MCF 10A (cell line): ENCODE measurements around the gene LYRM2. TPM values are rescaled to one million over a fixed set of nuclear protein-coding genes. Genes with fewer than 3 reads are reported as not detected.

Experiments used
- BruUV-seq: library from RNA; stranded (reverse); fragments of 400-500 nt; replicated peaks from 2 replicates; lab custom pipeline; 2021; lab: Mats Ljungman, UMichigan
- CTCF ChIA-PET: fragments of 300-600 bp; sonication (Branson Sonifier 250); formaldehyde crosslinking; extraction: SDS; loops from one replicate; lab custom pipeline; 2021; ENCODE audit warnings: antibody characterized with exemption, inconsistent platforms; lab: Yijun Ruan, JAX
- POLR2A ChIA-PET: fragments of 300-600, 350-650 bp; sonication (Branson Sonifier 250); formaldehyde crosslinking; extraction: SDS; loops from one replicate; lab custom pipeline; 2020; ENCODE audit warnings: antibody characterized with exemption, inconsistent platforms; lab: Yijun Ruan, JAX
- DNase-seq: peaks from one replicate; pipeline ENCODE4 v3.0.0-alpha.2; 2018; ENCODE audit not compliant: unreplicated experiment
- H3K27ac Mint-ChIP-seq: one replicate; pipeline ENCODE4 v1.8.0; 2022; ENCODE audit warnings: mild to moderate bottlenecking, low read depth, mixed read lengths; ENCODE audit not compliant: unreplicated experiment
- H3K27me3 Mint-ChIP-seq: one replicate; pipeline ENCODE4 v1.8.0; 2022; ENCODE audit warnings: mixed read lengths; ENCODE audit not compliant: insufficient read depth, unreplicated experiment
- H3K36me3 Mint-ChIP-seq: one replicate; pipeline ENCODE4 v1.8.0; 2022; ENCODE audit warnings: mild to moderate bottlenecking, moderate library complexity, mixed read lengths; ENCODE audit not compliant: insufficient read depth, unreplicated experiment
- H3K4me1 Mint-ChIP-seq: one replicate; pipeline ENCODE4 v1.8.0; 2022; ENCODE audit warnings: mixed read lengths; ENCODE audit not compliant: insufficient read depth, unreplicated experiment
- H3K4me3 Mint-ChIP-seq: one replicate; pipeline ENCODE4 v1.8.0; 2022; ENCODE audit warnings: mild to moderate bottlenecking, moderate library complexity, mixed read lengths; ENCODE audit not compliant: unreplicated experiment
- H3K9me3 Mint-ChIP-seq: one replicate; pipeline ENCODE4 v1.8.0; 2022; ENCODE audit warnings: mixed read lengths; ENCODE audit not compliant: unreplicated experiment
- CTCF ChIP-seq: fragments of 200-600 bp; IDR thresholded peaks from one replicate; pipeline ENCODE4 v1.8.0; 2022; ENCODE audit warnings: antibody characterized with exemption, mild to moderate bottlenecking; ENCODE audit not compliant: unreplicated experiment
- intact Hi-C: fragments of 100-400 bp; cut with micrococcal nuclease; formaldehyde crosslinking; loops from 2 replicates; pipeline ENCODE4 v1.14.1; 2022
- total RNA-seq: library from RNA; stranded (reverse); gene quantifications from 2 replicates; pipeline ENCODE4 v1.2.3, GENCODE V29; 2022

LYRM2 gene
- total RNA-seq, 1 experiment from 2014 or later = 41.1 TPM

GRCh38 chr6:89682991-89683390 lies 44.4 kb upstream of the LYRM2 start:
- intact Hi-C loops = no loop called here
- no peak for TF ChIP-seq CTCF
- H3K4me3 Mint-ChIP-seq = no peak overlapping the region
- ChIA-PET POLR2A (no interaction called here), CTCF (interaction anchor here (0.6 kb wide), 1 partner anchor 239 kb away, joined by 3 read pairs; no protein-coding TSS in a partner anchor)
- H3K27ac Mint-ChIP-seq = no peak overlapping the region
- no peaks in the 10 kb centered on the region for H3K9me3 Mint-ChIP-seq
- H3K27me3 Mint-ChIP-seq = no peaks in the 10 kb centered on the region
- no peaks in the 10 kb centered on the region for H3K4me1 Mint-ChIP-seq
- H3K36me3 Mint-ChIP-seq = peaks cover 99% of the 10 kb centered on the region
- no peak for DNase-seq
- BruUV-seq = no TSS peak

- H3K36me3 Mint-ChIP-seq = peaks cover 92% of the 10 kb centered on the region
Measured at GRCh38 chr6:89681983-89682564, 43.5 kb upstream of the LYRM2 start.

GRCh38 chr6:89680551-89680950 lies 42.0 kb upstream of the LYRM2 start:
- H3K4me3 Mint-ChIP-seq = no peak overlapping the region
- no peak for DNase-seq
- no peak overlapping the region for H3K27ac Mint-ChIP-seq
- peaks cover 92% of the 10 kb centered on the region for H3K36me3 Mint-ChIP-seq
- intact Hi-C loops = no loop called here
- BruUV-seq = no TSS peak
- no peaks in the 10 kb centered on the region for H3K9me3 Mint-ChIP-seq
- H3K4me1 Mint-ChIP-seq = no peaks in the 10 kb centered on the region
- TF ChIP-seq CTCF = no peak
- no peaks in the 10 kb centered on the region for H3K27me3 Mint-ChIP-seq
- CTCF ChIA-PET = interaction anchor here (0.7 kb wide), 1 partner anchor 41 kb away, joined by 3 read pairs; no protein-coding TSS in a partner anchor
- POLR2A ChIA-PET = no interaction called here

More at GRCh38 chr6:89681983-89682564, 43.5 kb upstream of the LYRM2 start:
- TF ChIP-seq CTCF = no peak
- ChIA-PET CTCF (interaction anchor here (0.6 to 0.9 kb wide), 2 partner anchors 19 to 315 kb away, joined by 3 to 4 read pairs; no protein-coding TSS in a partner anchor), POLR2A (no interaction called here)
- H3K9me3 Mint-ChIP-seq = no peaks in the 10 kb centered on the region
- no TSS peak for BruUV-seq
- DNase-seq = no peak
- no peaks in the 10 kb centered on the region for H3K27me3 Mint-ChIP-seq
- no peak overlapping the region for H3K4me3 Mint-ChIP-seq
- no peak overlapping the region for H3K27ac Mint-ChIP-seq
- H3K4me1 Mint-ChIP-seq = no peaks in the 10 kb centered on the region
- intact Hi-C loops = no loop called here

- no peak overlapping the region for H3K4me3 Mint-ChIP-seq
- no peak overlapping the region for H3K27ac Mint-ChIP-seq
- no peaks in the 10 kb centered on the region for H3K9me3 Mint-ChIP-seq
- no TSS peak for BruUV-seq
- intact Hi-C loops = no loop called here
- TF ChIP-seq CTCF = no peak
- H3K36me3 Mint-ChIP-seq = peaks cover 92% of the 10 kb centered on the region
- POLR2A ChIA-PET = interaction anchor here (0.8 kb wide), 1 partner anchor 42 kb away, joined by 3 read pairs; the partner anchor contains the start of gene LYRM2
- CTCF ChIA-PET = interaction anchor here (0.6 to 0.7 kb wide), 2 partner anchors 40 to 892 kb away, joined by 3 to 5 read pairs; no protein-coding TSS in a partner anchor
- peak; percentile 2 for DNase-seq
- no peaks in the 10 kb centered on the region for H3K4me1 Mint-ChIP-seq
- H3K27me3 Mint-ChIP-seq = no peaks in the 10 kb centered on the region
Measured at GRCh38 chr6:89680150-89680549, 41.6 kb upstream of the LYRM2 start.
